ENCODE data around the gene TBC1D2B. TPM values are rescaled to one million over a fixed set of nuclear protein-coding genes. Genes with fewer than 3 reads are reported as not detected.

The TBC1D2B gene
- total RNA-seq, 1 experiment from 2014 or later: 17.6 TPM

DNA sequence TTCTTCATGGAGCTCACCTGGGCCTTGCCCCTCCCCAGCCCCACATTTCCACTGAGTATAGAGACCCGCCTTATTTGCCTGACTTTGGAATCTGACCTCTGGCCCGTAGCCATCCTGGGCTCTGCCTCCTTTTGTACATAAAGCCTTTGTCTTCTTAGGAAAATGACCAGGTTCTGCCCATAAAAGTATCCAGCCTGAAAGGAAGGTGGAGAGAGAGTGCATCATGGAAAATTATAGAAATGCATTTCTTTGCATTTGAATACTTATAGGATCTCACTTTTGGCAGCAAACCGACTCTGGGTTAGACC, 11.2 kb upstream of the TBC1D2B start:
- H4K20me1 ChIP-seq (ENCODE audit: control insufficient read depth, insufficient read depth, insufficient read length): no peaks in the 10 kb centered on the region
- H3K4me1 Mint-ChIP-seq: peaks cover 9 to 11% of the 10 kb centered on the region in 2 experiments
- H3K14ac ChIP-seq (ENCODE audit: insufficient read depth, low read length): no peak overlapping the region
- H2BK20ac ChIP-seq (ENCODE audit: low read depth, low read length, poor library complexity, severe bottlenecking): no peak overlapping the region
- no peaks in the 10 kb centered on the region for H3K9me3 ChIP-seq (ENCODE audit: control insufficient read depth, low read depth, low read length)
- peaks cover 35% of the 10 kb centered on the region for H3K27me3 Mint-ChIP-seq (ENCODE audit: low read depth)
- H3K27ac ChIP-seq (ENCODE audit: insufficient read length, low read depth, low read length): no peak overlapping the region
- H3K23ac ChIP-seq (ENCODE audit: insufficient read length, low read depth, low read length): no peak overlapping the region
- H2BK12ac ChIP-seq (ENCODE audit: insufficient read length, low read depth, low read length): no peak overlapping the region
- H3K23me2 ChIP-seq (ENCODE audit: insufficient read length, low read depth, low read length, poor library complexity, severe bottlenecking): no peaks in the 10 kb centered on the region
- no peak for DNase-seq
- H3T11ph ChIP-seq (ENCODE audit: low read length): no peak overlapping the region
- H3K36me3 Mint-ChIP-seq (ENCODE audit: insufficient read depth in 1 of 3, low read depth in 3 of 3): no peaks in the 10 kb centered on the region
- H3K18ac ChIP-seq (ENCODE audit: insufficient read length, low read depth, low read length): no peak overlapping the region
- no peak overlapping the region for H3K4me3 Mint-ChIP-seq
- no peak overlapping the region for H4K5ac ChIP-seq (ENCODE audit: insufficient read length, low read depth, low read length)
- H2AK5ac ChIP-seq (ENCODE audit: insufficient read length, low read length): no peak overlapping the region
- no peak overlapping the region for H3K4ac ChIP-seq (ENCODE audit: low read depth, low read length)
- H3K79me2 ChIP-seq (ENCODE audit: insufficient read depth, low read length): no peaks in the 10 kb centered on the region
- no peaks in the 10 kb centered on the region for H3K4me1 ChIP-seq (ENCODE audit: insufficient read depth, low read length)
- H3K4me2 ChIP-seq (ENCODE audit: insufficient read depth, insufficient read length, low read length): no peak overlapping the region
- peaks cover 0 to 3% of the 10 kb centered on the region in 2 experiments; a peak in 1 of 5 replicates for H3K9me3 Mint-ChIP-seq
- no peak overlapping the region for H4K8ac ChIP-seq (replicated peaks; ENCODE audit: insufficient read length, low read depth, low read length)
- no peak overlapping the region for H2BK5ac ChIP-seq (ENCODE audit: insufficient read length, low read length)
- no peaks in the 10 kb centered on the region for H3K79me1 ChIP-seq (ENCODE audit: insufficient read depth, low read depth, low read length, poor library complexity, severe bottlenecking)
- H2AFZ ChIP-seq (ENCODE audit: low read length): no peak overlapping the region
- no peak overlapping the region for H3K56ac ChIP-seq (ENCODE audit: insufficient read length, low read depth, low read length)
- H4K91ac ChIP-seq (ENCODE audit: insufficient read length, low read depth, low read length): no peak overlapping the region
- H3K27me3 ChIP-seq (ENCODE audit: insufficient read depth, low read length): no peaks in the 10 kb centered on the region
- no peak overlapping the region for H3K9ac ChIP-seq (ENCODE audit: extremely low read depth, insufficient read length, low read length)
- no peak overlapping the region for H2BK120ac ChIP-seq (ENCODE audit: low read depth, low read length, poor library complexity, severe bottlenecking)
- TF ChIP-seq, protein P1, sequence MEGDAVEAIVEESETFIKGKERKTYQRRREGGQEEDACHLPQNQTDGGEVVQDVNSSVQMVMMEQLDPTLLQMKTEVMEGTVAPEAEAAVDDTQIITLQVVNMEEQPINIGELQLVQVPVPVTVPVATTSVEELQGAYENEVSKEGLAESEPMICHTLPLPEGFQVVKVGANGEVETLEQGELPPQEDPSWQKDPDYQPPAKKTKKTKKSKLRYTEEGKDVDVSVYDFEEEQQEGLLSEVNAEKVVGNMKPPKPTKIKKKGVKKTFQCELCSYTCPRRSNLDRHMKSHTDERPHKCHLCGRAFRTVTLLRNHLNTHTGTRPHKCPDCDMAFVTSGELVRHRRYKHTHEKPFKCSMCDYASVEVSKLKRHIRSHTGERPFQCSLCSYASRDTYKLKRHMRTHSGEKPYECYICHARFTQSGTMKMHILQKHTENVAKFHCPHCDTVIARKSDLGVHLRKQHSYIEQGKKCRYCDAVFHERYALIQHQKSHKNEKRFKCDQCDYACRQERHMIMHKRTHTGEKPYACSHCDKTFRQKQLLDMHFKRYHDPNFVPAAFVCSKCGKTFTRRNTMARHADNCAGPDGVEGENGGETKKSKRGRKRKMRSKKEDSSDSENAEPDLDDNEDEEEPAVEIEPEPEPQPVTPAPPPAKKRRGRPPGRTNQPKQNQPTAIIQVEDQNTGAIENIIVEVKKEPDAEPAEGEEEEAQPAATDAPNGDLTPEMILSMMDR (conservative IDR thresholded peaks at IDR 0.05): no peak
- no peak overlapping the region for H3K27ac Mint-ChIP-seq
- no CpG with 5 or more reads among the region's 3 CpGs for WGBS (ENCODE audit: extremely low coverage, insufficient read length, low lambda C conversion rate)
- no peak overlapping the region for H2BK15ac ChIP-seq (ENCODE audit: low read depth, low read length)

All from H9 (cell line).